Immature natural killer cell (primary cell): ENCODE data around the gene CD3E. TPM values are rescaled to one million over a fixed set of nuclear protein-coding genes. Genes with fewer than 3 reads are reported as not detected.

Experiments used
- DNase-seq, 3 donors: peaks; one replicate each; pipeline ENCODE4 v3.0.0; 2022; ENCODE audit warnings: mixed read lengths in 1 of 3
- H3K27ac Mint-ChIP-seq, 6 donors: one replicate each; pipeline ENCODE4 v1.8.0; 2020; ENCODE audit warnings: mixed read lengths in 6 of 6, mild to moderate bottlenecking in 5 of 6, inconsistent platforms in 4 of 6, moderate library complexity in 3 of 6
- H3K27me3 Mint-ChIP-seq, 3 donors: one replicate each; pipeline ENCODE4 v1.8.0; 2020 to 2021; ENCODE audit warnings: low read depth in 3 of 3, mild to moderate bottlenecking in 3 of 3, mixed read lengths in 3 of 3, moderate library complexity in 3 of 3, inconsistent platforms in 1 of 3
- H3K36me3 Mint-ChIP-seq, 3 donors: one replicate each; pipeline ENCODE4 v1.8.0; 2020; ENCODE audit warnings: mixed read lengths in 3 of 3, inconsistent platforms in 2 of 3, mild to moderate bottlenecking in 2 of 3
- H3K4me1 Mint-ChIP-seq, 2 donors: one replicate each; pipeline ENCODE4 v1.8.0; 2020; ENCODE audit warnings: inconsistent platforms in 2 of 2, mild to moderate bottlenecking in 2 of 2, mixed read lengths in 2 of 2, moderate library complexity in 1 of 2
- H3K4me3 Mint-ChIP-seq, 5 donors: one replicate each; pipeline ENCODE4 v1.8.0; 2020; ENCODE audit warnings: mild to moderate bottlenecking in 5 of 5, mixed read lengths in 5 of 5, inconsistent platforms in 3 of 5, moderate library complexity in 3 of 5
- H3K9me3 Mint-ChIP-seq, 6 donors: one replicate each; pipeline ENCODE4 v1.8.0; 2020; ENCODE audit warnings: mild to moderate bottlenecking in 6 of 6, mixed read lengths in 6 of 6, inconsistent platforms in 4 of 6, moderate library complexity in 3 of 6
- polyA plus RNA-seq, 3 donors: library from polyadenylated mRNA; unstranded; fragments of 300-500 nt; fragmentation: Illumina TruSeq; gene quantifications; one replicate each; pipeline ENCODE4 v1.2.3, GENCODE V29; 2021

The CD3E gene
- polyA plus RNA-seq, 3 donors from 2014 or later: 50.4 to 456 (median 296) TPM

DNA sequence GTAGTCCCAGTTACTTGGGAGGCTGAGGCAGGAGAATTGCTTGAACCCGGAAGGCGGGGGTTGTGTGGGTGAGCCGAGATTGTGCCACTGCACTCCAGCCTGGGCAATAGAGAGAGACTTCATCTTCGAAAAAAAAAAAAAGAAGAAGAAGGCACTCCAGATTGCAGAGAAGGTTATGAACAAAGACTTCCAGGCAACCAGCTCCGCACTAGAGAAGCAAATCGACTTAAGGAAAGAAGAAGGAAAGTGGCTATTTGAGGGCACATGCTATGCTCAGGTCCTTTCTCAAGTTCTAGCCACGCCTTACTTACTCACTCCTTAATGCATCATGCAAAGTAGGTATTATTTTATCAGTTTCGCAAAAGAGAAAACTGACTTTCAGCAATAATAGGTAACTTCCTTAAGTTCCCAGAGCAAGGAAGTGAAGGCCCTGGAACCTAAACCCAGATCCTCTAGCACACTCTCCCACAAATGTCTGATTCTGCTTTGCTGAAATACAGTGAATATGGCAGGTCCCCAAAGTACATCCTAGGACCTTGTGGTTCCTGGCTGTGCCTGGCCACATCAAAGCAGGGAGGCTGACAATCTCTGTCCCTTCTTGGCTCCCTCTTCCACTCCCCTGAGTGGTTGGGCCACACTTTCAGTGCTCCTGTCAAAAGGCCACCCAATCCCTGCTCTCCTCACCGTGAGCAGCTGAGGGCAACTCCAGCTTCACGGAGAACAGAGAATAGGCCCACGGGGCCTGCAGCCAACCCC, 14.2 kb downstream of the CD3E start:
- H3K36me3 Mint-ChIP-seq: peaks cover 13 to 34% (median 16%) of the 10 kb centered on the region in 3 donors
- no peak for DNase-seq

DNA sequence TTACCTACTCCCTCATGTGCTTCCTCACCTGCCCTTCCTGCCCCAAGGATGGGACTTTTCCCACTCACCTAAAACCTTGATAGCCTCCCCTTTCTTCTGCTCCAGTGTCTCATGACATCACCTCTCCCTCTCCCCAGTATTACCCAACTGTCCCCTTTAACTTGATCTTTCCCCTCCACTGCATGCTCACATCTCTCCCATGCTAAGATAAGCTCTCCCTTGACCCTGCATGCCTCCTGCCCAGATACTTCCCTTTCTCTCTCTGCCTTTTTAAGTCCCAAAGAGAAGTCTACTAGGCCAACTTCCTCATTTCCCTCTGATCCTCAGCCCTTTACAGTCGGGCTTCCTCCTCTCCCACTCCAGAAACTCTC, 14.8 kb downstream of the CD3E start:
- Mint-ChIP-seq H3K9me3 (no peaks in the 10 kb centered on the region), H3K27me3 (peaks cover 3 to 13% (median 5%) of the 10 kb centered on the region in 3 donors), H3K27ac (peak overlapping the region; percentile 81 to 98 (median 91)), H3K4me3 (peak overlapping the region; percentile 27 to 54 (median 42)), H3K36me3 (peaks cover 8 to 28% (median 16%) of the 10 kb centered on the region in 3 donors), H3K4me1 (peaks cover 75 to 81% of the 10 kb centered on the region in 2 donors)
- no peak for DNase-seq

More for the DNA sequence above, 14.2 kb downstream of the CD3E start:
- H3K9me3 Mint-ChIP-seq: no peaks in the 10 kb centered on the region
- H3K27me3 Mint-ChIP-seq: peaks cover 3 to 14% (median 5%) of the 10 kb centered on the region in 3 donors
- H3K4me1 Mint-ChIP-seq: peaks cover 81 to 87% of the 10 kb centered on the region in 2 donors
- peak overlapping the region in 4 of 5 donors; percentile 41 to 54 (median 46) for H3K4me3 Mint-ChIP-seq
- H3K27ac Mint-ChIP-seq: peak overlapping the region; percentile 81 to 98 (median 91)

DNA sequence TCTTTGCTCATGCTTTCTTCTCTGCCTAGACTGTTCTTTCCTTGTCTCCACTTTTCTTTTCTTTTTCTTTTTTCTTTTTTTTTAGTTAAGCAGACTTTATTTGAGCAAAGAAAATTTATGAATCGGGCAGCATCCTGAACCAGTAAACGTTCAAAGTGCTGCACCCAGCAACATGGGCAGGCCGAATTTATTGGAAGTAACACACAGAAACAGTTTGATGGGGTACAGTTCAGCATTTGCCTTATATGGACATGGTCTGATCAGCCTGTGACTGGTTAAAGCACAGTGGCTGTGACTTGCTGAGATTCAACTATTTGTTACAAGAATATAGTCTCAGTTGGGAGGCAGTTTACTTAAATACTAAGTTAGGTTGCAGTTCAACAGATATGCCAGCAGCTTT, 16.0 kb downstream of the CD3E start:
- peak overlapping the region in 1 of 5 donors; percentile 53 for H3K4me3 Mint-ChIP-seq
- H3K4me1 Mint-ChIP-seq: peaks cover 65 to 69% of the 10 kb centered on the region in 2 donors
- H3K27me3 Mint-ChIP-seq: peaks cover 3 to 10% (median 5%) of the 10 kb centered on the region in 3 donors
- H3K36me3 Mint-ChIP-seq: peaks cover 6 to 26% (median 16%) of the 10 kb centered on the region in 3 donors
- peak overlapping the region in 2 of 6 donors; percentile 83 to 98 for H3K27ac Mint-ChIP-seq
- no peaks in the 10 kb centered on the region for H3K9me3 Mint-ChIP-seq
- DNase-seq: no peak

DNA sequence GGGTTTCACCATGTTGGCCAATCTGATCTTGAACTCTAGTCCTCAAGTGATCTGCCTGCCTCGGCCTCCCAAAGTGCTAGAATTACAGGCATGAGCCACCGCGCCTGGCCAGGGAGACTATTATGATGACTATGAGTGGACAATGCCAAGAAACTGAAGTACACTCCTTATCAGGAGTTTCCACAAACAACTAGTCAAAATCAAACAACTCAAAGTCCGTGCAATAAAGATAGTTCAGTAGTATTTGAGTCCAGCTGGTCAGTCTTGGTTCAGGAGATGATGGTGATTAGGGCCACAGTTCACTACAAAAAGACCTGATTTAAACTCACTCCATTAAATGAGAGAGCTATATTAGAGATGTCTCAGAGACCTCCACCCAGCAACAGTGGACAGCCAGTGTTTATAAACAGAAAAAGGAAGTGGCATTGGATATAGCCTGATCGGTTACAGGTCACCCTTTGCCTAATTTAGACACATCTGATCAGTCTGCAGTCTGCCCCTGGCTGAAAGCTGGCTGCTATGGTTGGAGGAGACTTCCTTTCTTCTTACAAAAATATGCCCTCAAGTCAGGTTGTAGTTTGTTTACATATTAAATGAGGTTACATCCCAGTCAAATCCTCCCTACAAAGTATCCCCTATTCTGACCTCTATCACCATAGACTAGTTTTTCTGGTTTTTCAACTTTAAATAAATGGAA, 17.0 kb downstream of the CD3E start:
- no peaks in the 10 kb centered on the region for H3K9me3 Mint-ChIP-seq
- H3K4me3 Mint-ChIP-seq: peak overlapping the region in 3 of 5 donors; percentile 18 to 38 (median 22)
- DNase-seq: peak in 1 of 3 donors; percentile 6
- peaks cover 3 to 23% (median 16%) of the 10 kb centered on the region in 3 donors for H3K36me3 Mint-ChIP-seq
- H3K27me3 Mint-ChIP-seq: peaks cover 1 to 4% (median 2%) of the 10 kb centered on the region in 3 donors
- H3K27ac Mint-ChIP-seq: peak overlapping the region in 5 of 6 donors; percentile 68 to 90 (median 74)
- peaks cover 55 to 59% of the 10 kb centered on the region in 2 donors for H3K4me1 Mint-ChIP-seq

DNA sequence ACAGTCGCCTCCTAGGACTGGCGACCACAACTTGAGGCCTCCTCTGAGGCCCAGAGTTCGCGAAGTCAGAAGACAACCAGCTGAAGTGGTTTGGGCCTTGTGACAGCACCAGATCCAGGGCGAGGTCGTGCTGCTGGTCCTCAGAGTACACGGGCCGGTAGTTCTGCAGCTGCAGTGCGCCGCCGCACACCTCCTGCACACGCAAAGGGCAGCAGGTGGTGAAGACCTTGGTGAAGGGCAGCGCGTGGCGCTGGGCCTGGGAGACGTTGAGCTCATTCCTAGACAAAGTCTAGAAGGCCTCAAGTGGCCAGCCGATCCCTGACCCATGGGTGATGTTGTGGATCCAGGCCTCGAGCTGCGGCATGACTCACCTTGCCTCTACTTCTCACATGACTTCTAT, 18.2 kb downstream of the CD3E start:
- H3K4me3 Mint-ChIP-seq: no peak overlapping the region
- peaks cover under 1 to 20% (median 16%) of the 10 kb centered on the region in 3 donors for H3K36me3 Mint-ChIP-seq
- H3K9me3 Mint-ChIP-seq: no peaks in the 10 kb centered on the region
- DNase-seq: no peak
- H3K27me3 Mint-ChIP-seq: peaks cover 0 to 1% (median 0%) of the 10 kb centered on the region in 3 donors
- H3K27ac Mint-ChIP-seq: peak overlapping the region in 1 of 6 donors; percentile 53
- peaks cover 44 to 47% of the 10 kb centered on the region in 2 donors for H3K4me1 Mint-ChIP-seq

DNA sequence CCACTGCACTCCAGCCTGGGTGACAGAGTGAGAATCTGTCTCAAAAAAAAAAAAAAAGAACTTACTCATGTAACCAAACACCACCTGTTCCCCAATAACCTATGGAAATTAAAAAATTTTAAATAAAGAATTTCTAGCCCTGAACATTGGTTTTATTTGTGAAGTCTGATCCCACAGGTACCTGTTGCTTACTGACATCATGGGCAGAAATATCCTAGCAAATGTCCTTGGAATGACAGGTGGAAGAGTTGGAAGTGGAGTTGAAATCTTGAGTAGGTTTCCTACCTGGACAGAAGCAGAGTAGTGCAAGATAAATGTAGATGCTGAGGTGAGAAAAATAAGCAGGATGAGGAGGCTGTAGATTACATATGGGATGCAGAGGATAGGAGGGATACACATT, 20.8 kb downstream of the CD3E start:
- Mint-ChIP-seq H3K4me3 (no peak overlapping the region), H3K36me3 (peaks cover 3 to 7% (median 3%) of the 10 kb centered on the region in 3 donors), H3K9me3 (no peaks in the 10 kb centered on the region), H3K27ac (peak overlapping the region in 1 of 6 donors; percentile 78), H3K27me3 (peaks cover 1 to 2% (median 2%) of the 10 kb centered on the region in 3 donors), H3K4me1 (peaks cover 18 to 22% of the 10 kb centered on the region in 2 donors)
- DNase-seq: no peak

DNA sequence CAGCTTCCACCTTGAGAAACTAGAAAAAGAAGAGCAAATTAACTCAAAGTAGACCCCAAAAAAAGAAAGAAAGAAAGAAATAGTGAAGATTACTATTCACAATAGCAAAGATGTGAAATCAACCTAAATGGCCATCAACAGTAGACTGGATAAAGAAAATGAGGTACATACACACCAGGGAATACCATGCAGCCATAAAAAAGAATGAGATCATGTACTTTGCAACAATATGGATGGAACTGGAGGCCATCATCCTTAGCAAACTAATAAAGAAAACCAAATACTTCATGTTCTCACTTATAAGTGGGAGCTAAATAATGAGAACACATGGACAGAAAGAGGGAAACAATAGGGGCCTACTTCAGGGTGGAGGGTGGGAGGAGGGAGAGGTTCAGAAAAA, 24.2 kb downstream of the CD3E start:
- no peak for DNase-seq
- H3K27me3 Mint-ChIP-seq: peaks cover 0 to 2% (median 2%) of the 10 kb centered on the region in 3 donors
- H3K4me3 Mint-ChIP-seq: no peak overlapping the region
- H3K9me3 Mint-ChIP-seq: no peaks in the 10 kb centered on the region
- peaks cover 0 to 1% of the 10 kb centered on the region in 2 donors for H3K4me1 Mint-ChIP-seq
- peak overlapping the region in 2 of 6 donors; percentile 28 to 49 for H3K27ac Mint-ChIP-seq
- peaks cover 0 to 3% (median 0%) of the 10 kb centered on the region in 3 donors for H3K36me3 Mint-ChIP-seq

DNA sequence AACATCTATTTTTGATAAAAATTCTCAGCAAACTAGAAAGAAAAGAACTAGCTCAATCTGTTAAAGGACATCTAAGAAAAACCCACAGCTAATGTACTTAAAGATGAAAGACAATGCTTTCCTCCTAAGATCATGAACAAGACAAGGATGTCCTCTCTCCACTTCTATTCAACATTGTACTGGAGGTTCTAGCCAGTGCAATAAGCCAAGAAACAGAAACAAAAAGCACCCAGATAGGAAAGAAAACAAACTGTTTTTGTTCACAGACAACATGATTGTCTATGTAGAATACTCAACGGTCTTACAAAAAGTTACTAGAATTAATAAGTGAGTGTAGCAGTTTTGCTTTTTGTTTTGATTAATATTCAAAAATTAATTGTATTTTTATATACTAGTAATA, 30.2 kb downstream of the CD3E start:
- no peak for DNase-seq
- H3K9me3 Mint-ChIP-seq: no peaks in the 10 kb centered on the region
- no peaks in the 10 kb centered on the region for H3K36me3 Mint-ChIP-seq
- peak overlapping the region; percentile 57 to 87 (median 76) for H3K27ac Mint-ChIP-seq
- peaks cover 4 to 14% (median 7%) of the 10 kb centered on the region in 3 donors for H3K27me3 Mint-ChIP-seq
- H3K4me1 Mint-ChIP-seq: peaks cover 40 to 42% of the 10 kb centered on the region in 2 donors
- H3K4me3 Mint-ChIP-seq: peak overlapping the region in 4 of 5 donors; percentile 7 to 57 (median 48)

DNA sequence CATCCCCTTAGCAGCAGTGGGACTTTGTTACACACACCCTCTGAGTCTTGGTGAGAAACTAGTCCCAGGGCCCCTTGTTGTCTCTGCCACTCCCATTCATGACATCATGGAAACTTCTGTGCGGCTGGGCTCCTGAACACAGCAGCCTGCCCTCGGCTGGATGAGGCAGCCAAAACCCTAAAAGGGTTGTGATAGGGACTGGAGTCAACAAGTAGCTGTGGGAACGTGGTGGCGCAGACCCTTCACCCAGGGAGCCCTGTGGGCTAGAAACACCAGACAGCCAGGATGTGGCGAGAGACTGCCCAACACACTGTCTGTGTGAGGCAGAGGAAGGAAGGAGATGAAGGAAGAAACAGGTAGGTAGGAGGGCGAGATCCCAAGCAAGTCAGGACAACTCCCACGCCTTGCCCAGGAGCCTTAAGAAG, 34.1 kb downstream of the CD3E start:
- Mint-ChIP-seq H3K9me3 (no peaks in the 10 kb centered on the region), H3K4me1 (peaks cover 49 to 60% of the 10 kb centered on the region in 2 donors), H3K27ac (peak overlapping the region; percentile 94 to 100 (median 96)), H3K27me3 (peaks cover 4 to 14% (median 7%) of the 10 kb centered on the region in 3 donors), H3K4me3 (peak overlapping the region; percentile 44 to 88 (median 72)), H3K36me3 (no peaks in the 10 kb centered on the region)
- DNase-seq: peak; percentile 86 to 89 (median 88)

DNA sequence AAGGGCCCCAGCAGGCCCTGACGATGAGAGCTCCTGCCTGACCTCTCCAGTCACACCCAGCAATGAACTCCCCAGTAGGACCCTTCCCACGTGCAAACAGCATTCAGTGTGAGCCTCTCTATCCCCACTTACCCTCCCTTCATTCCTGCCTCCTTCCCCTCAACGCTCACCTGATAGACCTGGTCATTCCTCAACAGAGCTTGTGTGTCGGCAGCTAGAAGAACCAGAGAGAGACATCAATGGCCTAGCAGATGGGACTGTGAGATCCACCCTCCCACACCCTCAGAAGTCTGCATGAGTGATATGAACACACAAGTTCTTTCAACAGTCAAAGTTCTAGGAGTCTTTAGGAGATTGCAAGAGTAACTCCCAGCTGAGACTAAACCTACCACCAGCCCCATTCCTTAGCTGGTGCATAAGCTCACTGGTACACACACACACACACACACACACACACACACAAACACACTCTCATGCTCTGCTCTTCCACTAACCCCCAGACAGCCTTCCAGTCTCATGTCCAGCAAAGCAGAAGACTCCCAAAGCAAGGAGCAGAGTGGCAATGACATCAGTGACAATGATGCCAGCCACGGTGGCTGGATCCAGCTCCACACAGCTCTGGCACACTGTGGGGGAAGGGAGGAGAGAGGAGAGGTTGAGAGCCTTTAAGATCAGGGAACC, 34.9 kb downstream of the CD3E start:
- H3K27ac Mint-ChIP-seq: peak overlapping the region; percentile 94 to 100 (median 96)
- peaks cover 54 to 60% of the 10 kb centered on the region in 2 donors for H3K4me1 Mint-ChIP-seq
- H3K27me3 Mint-ChIP-seq: peaks cover 4 to 14% (median 7%) of the 10 kb centered on the region in 3 donors
- H3K36me3 Mint-ChIP-seq: no peaks in the 10 kb centered on the region
- H3K9me3 Mint-ChIP-seq: no peaks in the 10 kb centered on the region
- DNase-seq: peak in 1 of 3 donors; percentile 14
- H3K4me3 Mint-ChIP-seq: peak overlapping the region; percentile 38 to 88 (median 72)

DNA sequence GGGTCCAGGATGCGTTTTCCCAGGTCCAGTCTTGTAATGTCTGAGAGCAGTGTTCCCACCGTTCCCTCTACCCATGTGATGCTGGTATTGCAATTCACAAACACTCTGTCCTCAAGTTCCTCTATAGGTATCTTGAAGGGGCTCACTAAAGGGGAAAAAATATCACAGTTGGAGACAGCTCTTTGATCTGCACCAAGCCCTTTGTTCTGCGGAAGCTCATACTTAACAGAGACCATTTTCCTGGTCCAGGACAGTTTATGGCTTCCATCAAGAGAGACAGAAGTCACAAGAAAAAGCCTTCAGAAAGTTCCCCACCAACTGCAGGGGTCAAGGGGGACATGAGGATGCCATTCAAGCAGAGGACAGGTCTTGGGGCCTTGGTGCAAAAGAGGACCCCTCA, 35.9 kb downstream of the CD3E start:
- H3K36me3 Mint-ChIP-seq: peaks cover 0 to 4% (median under 1%) of the 10 kb centered on the region in 3 donors
- peak overlapping the region in 2 of 5 donors; percentile 78 to 88 for H3K4me3 Mint-ChIP-seq
- H3K27ac Mint-ChIP-seq: peak overlapping the region; percentile 94 to 100 (median 96)
- H3K4me1 Mint-ChIP-seq: peaks cover 50 to 52% of the 10 kb centered on the region in 2 donors
- DNase-seq: no peak
- H3K27me3 Mint-ChIP-seq: peaks cover 4 to 16% (median 9%) of the 10 kb centered on the region in 3 donors
- no peaks in the 10 kb centered on the region for H3K9me3 Mint-ChIP-seq

DNA sequence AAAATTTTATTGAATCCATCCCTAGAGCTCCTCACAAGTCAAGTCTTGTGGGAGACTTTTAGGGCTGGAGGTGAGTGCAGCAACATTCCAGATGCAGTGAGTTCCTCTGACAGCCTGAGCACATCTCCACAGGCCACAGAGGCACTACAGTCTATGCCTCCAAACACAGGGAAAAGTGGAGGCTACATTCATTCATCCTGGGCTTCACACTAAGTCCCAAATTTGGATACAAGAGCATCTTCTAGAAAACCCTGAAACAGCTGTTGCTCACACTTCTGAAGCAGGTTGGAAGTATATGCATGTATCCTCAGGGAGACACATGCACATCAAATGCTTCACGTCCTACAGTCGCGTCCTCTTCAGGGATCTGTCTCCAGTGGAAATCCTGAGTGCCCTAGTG, 36.7 kb downstream of the CD3E start:
- Mint-ChIP-seq H3K4me3 (peak overlapping the region in 4 of 5 donors; percentile 19 to 88 (median 50)), H3K27ac (peak overlapping the region; percentile 80 to 100 (median 96)), H3K4me1 (peaks cover 48 to 53% of the 10 kb centered on the region in 2 donors), H3K9me3 (no peaks in the 10 kb centered on the region), H3K27me3 (peaks cover 4 to 19% (median 9%) of the 10 kb centered on the region in 3 donors), H3K36me3 (peaks cover 0 to 6% (median 5%) of the 10 kb centered on the region in 3 donors)
- no peak for DNase-seq
